ELF-1 (cell line): Measurements from ENCODE around the gene INHBC.
A peak's percentile ranks its signal among the peaks of the same experiment; 100 is the strongest.

Source experiments
- DNase-seq: peaks from one replicate; pipeline ENCODE4 v3.0.0-alpha.2; 2016; ENCODE audit warnings: low read depth, low spot score

The INHBC gene

DNA sequence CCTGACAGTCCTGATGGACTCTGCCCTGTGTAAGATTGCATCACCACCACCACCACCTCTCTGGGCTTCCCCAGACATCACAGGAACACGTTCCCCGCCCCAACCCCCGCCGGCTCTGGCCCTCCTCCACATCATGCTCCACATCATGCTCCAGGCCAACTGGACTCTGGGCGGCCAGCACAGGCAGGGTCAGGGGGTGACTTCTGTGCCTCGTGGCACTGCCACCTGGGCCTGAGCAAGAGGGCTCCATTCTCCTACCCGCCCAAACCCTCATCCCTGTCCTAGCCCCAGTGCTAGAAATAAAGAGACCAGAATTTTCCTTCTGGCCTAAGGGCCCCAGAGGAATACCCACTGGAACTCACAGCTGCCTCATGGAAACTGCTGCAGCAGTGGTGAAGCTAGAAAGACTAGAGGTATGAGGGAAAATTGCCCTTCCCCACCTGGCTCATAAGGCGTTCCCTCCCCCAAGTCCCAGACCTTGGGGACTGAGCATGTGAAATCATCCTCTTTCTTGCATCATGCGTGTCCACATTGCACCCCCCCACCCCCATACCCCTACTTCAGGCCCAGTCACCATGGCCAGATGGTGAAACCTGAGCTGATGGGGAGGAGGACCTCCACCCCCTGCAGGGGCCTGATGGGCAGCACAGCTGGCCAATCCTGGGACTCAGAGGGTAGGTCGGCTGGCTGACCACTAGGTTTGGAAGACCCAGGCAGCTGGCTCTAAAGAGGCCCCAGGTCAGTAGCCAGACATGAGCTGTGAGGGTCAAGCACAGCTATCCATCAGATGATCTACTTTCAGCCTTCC is 20.2 kb downstream of the INHBC start, which contains the start of gene INHBE:
TSS of gene INHBE (plus strand) at position 742 of the 808 bp plus-strand sequence. CDS start 230 bp downstream, outside the sequence.
- peak; percentile 79 for DNase-seq

GRCh38 chr12:57455374-57456144 is 21.0 kb downstream of the INHBC start:
- DNase-seq, result no peak

GRCh38 chr12:57456145-57456700 is 21.6 kb downstream of the INHBC start:
- peak; percentile 89 for DNase-seq

DNA sequence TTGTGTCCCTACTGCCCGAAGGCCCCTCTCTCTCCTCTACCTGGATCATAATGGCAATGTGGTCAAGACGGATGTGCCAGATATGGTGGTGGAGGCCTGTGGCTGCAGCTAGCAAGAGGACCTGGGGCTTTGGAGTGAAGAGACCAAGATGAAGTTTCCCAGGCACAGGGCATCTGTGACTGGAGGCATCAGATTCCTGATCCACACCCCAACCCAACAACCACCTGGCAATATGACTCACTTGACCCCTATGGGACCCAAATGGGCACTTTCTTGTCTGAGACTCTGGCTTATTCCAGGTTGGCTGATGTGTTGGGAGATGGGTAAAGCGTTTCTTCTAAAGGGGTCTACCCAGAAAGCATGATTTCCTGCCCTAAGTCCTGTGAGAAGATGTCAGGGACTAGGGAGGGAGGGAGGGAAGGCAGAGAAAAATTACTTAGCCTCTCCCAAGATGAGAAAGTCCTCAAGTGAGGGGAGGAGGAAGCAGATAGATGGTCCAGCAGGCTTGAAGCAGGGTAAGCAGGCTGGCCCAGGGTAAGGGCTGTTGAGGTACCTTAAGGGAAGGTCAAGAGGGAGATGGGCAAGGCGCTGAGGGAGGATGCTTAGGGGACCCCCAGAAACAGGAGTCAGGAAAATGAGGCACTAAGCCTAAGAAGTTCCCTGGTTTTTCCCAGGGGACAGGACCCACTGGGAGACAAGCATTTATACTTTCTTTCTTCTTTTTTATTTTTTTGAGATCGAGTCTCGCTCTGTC is 22.3 kb downstream of the INHBC start:
- DNase-seq, result no peak

DNA sequence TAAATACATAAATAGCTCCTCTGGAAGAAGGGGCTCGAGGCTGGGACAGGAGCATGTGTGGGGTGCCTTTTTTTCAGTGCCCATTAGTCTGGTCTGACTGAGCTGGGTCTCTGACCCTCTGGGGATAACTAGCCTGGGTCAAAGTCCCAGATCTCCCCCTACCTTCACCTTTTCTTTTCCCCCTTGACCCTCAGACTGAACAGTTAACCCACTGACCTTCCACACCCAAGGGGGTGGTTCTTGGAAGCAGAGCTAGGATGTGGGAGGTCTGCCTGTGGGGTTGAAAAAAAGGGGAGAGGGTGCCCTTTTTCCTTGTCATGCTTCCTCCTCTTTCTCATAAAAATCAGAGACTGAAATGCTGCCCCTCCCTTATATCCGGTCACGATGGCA is 24.1 kb downstream of the INHBC start:
- DNase-seq, result no peak

DNA sequence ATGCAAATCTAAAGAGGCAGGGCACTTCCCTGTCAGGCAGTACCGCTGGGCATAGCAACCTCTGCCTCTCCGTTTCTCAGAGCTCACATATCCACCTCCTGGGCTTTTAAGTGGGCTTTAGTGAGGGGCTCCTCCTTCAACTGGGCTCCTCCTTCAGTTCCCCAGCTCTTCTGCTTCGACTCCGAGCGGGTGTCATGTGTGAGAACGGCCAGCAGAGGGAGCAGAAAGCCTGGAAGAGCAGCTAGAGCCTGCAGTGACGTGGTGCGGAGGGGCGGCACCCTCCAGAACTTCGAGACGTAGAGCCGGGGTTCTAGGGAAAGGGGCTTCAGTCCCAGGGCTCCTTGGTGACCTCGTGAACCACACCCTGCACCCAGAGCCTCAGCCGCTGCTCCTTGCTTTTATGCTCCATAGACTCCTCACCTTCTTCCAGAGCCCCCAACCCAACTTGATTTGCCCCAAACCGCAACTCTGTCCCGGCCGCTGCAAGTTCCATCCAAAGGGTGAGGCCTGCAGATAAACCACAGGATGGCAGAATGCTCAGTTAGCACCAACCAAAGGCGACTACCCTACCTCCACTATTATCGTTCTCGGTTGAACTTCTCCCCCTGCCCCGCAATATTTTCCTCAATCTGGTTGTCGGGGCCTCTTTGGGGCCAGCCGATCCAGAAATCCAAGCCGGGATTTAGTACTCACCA is 24.6 kb downstream of the INHBC start:
- DNase-seq, result peak; percentile 98

DNA sequence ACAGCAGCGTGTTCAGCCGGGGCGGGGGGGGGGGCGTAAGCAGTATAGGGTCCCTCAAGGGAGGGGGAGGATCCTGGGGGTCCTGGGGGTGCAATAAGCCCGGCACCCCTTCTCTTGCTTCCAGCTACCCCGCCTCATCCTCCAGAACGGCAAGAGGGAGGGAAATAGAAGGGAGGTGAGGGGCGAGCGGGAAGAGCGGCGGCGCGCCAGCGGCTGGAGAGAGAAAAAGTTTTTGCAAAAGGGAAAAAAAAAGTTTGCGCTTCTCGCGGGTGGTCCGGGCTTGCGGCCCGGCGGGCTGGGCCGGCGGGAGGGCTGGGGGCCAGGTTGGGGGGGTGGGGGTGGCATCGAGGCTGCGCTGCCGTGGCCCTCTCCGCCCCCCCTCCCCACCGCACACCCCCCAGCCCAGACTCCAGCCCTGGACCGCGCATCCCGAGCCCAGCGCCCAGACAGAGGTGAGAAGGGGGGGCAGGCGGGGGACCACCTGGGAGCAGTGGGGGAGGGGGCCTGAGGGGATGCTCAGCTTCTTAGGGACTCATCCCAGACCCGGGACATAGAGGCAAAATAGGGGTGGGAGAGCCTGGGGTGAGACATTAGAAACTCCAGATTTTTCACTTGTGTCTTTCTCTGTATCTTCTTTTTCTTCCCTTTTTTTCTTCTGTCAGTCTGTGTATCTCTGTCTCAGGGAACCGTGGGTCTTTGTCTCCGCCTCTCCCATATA is 25.3 kb downstream of the INHBC start, which contains the start of gene GLI1:
TSS of gene GLI1 (plus strand) at position 36 of the 718 bp plus-strand sequence. CDS start 3,907 bp downstream, outside the sequence.
- no peak for DNase-seq

- no peak for DNase-seq
These were observed 25.8 kb downstream of the INHBC start for GRCh38 chr12:57460468-57460784.

- peak; percentile 77 for DNase-seq
These were observed 26.3 kb downstream of the INHBC start for GRCh38 chr12:57460841-57461275.

GRCh38 chr12:57461276-57461916 is 26.8 kb downstream of the INHBC start:
- DNase-seq, result peak; percentile 91

- DNase-seq, result peak; percentile 63
These were observed 27.3 kb downstream of the INHBC start for GRCh38 chr12:57461917-57462250.

- DNase-seq, result peak; percentile 97
These were observed 27.8 kb downstream of the INHBC start for GRCh38 chr12:57462251-57462911.

GRCh38 chr12:57462912-57463253 is 28.3 kb downstream of the INHBC start:
- DNase-seq, result no peak

GRCh38 chr12:57464569-57464968 is 30.0 kb downstream of the INHBC start:
- DNase-seq, result no peak

DNA sequence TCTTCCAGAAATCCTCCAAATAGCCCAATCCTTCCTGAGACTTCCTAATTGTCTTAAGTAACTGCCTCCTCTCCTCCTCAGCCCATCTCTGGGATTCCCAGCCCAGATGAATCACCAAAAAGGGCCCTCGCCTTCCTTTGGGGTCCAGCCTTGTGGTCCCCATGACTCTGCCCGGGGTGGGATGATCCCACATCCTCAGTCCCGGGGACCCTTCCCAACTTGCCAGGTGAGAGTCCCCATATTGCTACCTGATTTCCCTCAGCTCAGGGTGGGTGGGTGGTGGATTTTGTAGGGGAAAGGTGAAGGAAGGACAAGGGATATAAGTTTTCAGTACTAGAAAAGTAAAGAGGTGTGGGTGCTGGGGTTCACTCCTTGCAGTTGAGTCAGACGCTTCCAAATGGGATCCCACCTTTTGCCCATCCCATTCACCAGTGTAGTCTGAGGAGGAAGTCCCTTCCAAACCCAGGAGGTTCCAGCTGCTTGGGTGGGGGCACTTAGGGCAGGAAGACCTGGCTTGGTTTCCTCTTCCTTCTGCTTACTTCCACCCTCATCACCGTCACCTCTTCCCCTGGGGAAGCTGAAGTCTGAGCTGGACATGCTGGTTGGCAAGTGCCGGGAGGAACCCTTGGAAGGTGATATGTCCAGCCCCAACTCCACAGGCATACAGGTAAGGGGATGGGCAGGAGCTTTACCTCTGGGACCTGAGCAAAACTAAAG is 30.6 kb downstream of the INHBC start:
- no peak for DNase-seq

DNA sequence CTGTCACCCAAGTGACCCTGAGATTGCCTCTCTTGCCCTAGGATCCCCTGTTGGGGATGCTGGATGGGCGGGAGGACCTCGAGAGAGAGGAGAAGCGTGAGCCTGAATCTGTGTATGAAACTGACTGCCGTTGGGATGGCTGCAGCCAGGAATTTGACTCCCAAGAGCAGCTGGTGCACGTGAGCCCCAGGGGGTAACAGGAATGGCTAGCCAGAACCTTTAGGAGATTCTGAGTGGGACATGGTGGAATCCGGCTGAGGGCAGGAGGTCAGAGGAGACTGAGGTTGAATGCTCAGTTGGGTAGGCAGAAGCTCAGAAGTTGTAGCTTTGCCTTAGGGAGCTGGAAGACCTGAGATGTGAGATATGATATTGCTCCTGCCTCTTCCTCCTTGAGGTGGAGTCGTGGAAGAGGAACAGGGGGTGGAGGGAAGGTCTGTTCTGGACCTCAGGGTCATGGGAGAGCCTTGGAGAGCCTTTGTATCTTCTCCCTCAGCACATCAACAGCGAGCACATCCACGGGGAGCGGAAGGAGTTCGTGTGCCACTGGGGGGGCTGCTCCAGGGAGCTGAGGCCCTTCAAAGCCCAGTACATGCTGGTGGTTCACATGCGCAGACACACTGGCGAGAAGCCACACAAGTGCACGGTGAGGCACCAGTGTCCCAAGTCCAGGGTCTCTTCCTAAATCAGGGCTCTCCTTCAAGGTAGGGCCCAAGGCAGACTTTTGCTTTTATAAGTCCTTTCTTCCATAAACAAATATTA is 31.3 kb downstream of the INHBC start:
- DNase-seq, result no peak

DNA sequence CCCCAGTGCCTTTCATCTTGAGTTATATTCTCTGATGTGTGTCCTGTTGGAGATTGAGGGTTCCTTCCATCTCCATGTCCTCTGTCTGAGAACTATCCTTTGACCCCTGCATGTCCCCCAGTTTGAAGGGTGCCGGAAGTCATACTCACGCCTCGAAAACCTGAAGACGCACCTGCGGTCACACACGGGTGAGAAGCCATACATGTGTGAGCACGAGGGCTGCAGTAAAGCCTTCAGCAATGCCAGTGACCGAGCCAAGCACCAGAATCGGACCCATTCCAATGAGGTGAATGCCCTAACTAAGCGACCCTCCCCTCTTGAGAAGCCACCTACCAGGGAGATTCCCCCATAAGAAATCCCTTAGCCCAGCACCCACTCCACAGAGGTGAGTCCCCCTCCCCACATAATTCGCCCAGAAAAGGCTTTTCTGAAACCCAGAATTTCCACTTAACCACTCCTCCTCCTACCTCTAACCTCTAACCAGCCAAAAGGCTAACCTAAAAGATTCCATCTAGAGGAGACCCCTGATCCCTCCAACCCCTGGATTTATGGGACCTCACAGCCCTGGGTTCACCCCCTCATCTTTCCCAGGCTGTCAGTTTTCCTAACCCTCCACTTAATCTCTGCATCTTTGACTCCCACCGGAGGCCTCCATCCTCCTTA is 32.8 kb downstream of the INHBC start:
- DNase-seq, result no peak

- no peak for DNase-seq
These were observed 33.3 kb downstream of the INHBC start for GRCh38 chr12:57467915-57468314.
